ENCODE results near the gene RNF38.
A peak's percentile ranks its signal among the peaks of the same experiment; 100 is the strongest.

Gene RNF38

DNA sequence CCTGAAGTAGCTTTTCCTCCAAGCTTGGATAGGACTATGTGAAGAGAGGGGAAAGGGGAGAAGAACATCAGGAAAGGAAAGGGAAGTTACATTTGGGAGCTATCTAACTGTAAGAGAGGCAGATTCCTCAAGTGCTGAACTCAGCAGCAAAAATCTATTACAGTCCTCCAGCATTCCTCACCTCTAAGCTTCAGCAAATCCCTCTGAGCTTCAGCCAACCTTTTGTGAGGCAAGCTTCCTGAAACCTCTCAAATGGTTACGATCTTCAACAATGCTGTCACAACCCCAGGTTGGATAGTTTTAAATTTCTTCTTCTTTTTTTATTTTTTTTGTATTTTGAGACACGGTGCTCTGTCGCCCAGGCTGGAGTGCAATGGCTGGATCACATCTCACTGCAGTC lies 2.5 kb upstream of the RNF38 start:
- no peak for DNase-seq

GRCh38 chr9:36401897-36402480 lies 1.9 kb upstream of the RNF38 start:
- DNase-seq = no peak

DNA sequence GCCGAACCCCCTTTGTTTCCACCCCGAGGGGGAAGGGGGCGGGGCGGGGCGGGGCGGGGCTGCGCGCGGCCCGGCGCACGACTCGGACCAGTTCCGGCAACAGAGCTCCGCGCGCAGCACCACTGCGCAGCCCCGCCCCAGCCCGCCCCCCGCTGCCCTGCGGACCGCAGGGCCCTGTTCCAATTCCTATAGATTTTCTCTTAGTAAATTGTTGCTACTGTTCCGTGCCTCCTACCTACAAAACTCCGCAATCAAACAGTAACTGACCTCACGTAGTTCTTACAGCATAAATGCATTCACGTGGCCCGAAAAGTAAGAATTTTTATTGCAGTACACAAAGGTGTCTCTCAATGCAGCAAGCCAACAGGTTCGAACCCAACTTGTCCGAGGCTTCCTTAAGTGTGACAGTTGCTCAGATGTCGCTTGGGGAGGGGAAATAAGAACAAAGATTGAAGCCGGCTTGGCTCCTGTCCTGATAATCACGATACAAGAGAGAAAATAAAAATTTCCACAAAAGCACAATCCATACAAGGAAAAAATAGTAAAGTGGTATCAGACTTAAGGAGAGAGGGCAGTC lies 1.2 kb upstream of the RNF38 start:
- peak; percentile 79 for DNase-seq

- peak; percentile 79 for DNase-seq
These were observed 479 bp upstream of the RNF38 start for GRCh38 chr9:36400332-36401163.

- no peak for DNase-seq
These were observed 1.3 kb downstream of the RNF38 start for GRCh38 chr9:36398745-36399144.

DNA sequence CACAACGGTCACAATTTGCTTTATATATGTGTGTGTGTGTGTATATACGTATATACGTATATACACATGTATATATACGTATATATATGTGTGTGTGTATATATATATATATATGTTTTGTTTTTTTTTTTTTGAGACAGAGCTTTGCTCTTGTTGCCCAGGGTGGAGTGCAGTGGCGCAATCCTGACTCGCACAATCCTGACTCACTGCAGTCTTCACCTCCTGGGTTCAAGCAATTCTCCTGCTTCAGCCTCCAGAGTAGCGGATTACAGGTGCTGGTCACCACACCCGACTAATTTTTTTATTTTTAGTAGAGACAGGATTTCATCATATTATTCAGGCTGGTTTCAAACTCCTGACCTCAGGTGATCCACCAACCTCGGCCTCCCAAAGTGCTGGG lies 3.1 kb downstream of the RNF38 start:
- DNase-seq = peak; percentile 45

- no peak for DNase-seq
These were observed 7.6 kb downstream of the RNF38 start for GRCh38 chr9:36392489-36392888.

GRCh38 chr9:36389590-36389989 lies 10.5 kb downstream of the RNF38 start:
- DNase-seq = peak; percentile 41

DNA sequence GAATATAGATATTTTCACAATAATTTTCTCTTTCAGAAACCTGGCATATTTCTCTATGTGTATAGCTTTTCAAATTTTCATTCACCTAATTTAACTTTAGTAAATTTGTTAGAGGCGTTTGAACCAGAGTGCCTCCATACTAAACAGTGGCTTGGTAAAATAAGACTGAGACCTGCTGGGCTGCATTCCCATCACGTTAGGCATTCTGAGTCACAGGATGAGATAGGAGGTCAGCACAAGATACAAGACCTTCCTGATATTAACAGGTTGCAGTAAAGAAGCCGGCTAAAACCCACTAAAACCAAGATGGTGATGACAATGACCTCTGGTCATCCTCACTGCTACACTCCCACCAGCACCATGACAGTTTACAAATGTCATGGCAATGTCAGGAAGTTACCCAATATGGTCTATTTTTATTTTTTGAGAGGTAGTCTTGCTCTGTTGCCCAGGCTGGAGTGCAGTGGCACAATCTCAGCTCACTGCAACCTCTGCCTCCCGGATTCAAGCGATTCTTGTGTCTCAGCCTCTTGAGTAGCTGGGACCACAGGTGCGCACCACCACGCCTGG lies 13.6 kb downstream of the RNF38 start:
- peak; percentile 37 for DNase-seq

DNA sequence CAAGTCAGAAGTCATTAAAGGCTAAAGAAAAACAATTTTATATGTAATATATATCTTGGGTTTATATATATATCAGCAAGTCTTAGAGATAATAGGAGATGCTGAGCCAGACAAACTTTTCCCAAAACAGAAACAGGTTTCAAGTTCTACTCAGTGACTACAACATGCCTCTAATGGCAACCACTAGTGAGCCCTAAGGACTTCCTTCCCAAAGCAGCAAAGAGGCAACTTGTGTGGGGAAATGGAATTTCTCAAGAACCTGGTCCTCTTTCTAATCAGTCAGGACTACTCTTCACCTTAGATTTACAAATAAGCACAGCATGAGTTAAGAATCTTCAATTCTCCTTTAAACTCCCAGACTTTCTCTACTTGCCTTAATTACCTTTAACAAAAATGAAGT lies 17.6 kb downstream of the RNF38 start:
- peak; percentile 5 for DNase-seq

- DNase-seq = no peak
These were observed 35.5 kb downstream of the RNF38 start for GRCh38 chr9:36364577-36364976.

DNA sequence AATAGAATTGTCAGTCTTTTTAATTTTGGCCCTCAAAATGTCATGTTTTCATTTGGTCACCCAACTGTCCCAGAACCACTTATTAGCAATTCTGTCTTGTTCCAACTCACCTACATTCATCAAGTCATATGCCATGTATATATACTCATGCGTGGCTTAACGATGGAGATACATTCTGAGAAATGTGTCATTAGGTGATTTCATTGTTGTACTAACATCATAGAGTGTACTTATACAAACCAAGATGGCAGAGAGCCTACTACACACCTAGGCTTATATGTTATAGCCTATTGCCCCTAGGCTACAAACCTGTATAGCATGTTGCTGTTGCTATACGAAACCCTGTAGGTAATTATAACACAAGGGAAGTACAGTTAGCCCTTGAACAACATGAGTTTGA lies 36.6 kb downstream of the RNF38 start:
- DNase-seq = no peak

DNA sequence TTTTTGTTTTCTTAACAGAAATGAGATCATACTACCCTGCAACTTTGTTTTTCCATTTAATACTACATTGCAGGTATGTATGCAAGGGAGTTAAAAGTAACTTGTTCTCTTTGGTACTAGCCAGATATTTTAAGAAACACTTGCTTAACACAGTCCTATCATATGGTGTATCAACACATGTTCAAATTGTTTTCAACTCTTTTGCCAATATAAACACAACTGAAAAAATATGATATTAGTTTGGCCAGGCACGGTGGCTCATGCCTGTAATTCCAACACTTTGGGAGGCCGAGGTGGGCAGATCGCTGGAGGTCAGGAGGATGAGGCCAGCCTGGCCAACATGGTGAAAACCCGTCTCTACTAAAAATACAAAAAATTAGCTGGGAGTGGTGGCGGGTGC lies 41.6 kb downstream of the RNF38 start:
- no peak for DNase-seq

DNA sequence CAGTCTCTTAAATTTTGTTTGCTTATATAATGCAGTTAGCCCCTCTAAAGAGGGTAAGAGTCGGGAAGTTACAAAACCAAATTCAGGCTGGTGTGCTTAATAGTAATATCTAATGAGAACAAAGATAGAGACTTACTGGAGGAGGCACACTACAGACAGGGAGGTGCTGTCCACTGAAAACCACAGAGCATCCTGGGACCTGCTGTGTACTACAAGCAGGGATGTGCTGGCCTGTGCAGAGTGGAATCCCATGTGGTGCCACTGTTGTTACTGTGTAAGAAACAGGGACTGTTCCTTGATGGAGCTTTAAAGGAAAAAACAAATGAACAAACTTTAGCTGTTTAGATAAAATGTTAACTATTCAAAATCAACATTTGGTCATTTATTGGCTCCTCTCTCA lies 42.4 kb downstream of the RNF38 start:
- no peak for DNase-seq

DNA sequence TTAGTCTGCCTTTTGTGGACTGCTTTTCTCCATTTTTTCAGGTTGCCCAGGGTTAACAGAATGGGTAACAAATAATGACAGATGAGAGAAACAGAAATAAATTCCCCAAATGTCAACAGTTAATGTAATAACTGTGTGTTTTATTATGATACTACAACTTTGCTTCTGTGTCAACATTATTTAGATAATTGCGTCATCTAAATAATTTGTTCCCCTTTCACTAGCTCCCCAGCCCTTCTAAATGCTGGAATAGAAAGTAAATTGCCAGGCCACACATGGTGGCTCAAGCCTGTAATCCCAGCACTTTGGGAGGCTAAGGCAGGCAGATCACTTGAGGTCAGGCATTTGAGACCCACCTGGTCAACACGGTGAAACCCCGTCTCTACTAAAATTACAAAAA lies 53.5 kb downstream of the RNF38 start:
- DNase-seq = peak; percentile 74

DNA sequence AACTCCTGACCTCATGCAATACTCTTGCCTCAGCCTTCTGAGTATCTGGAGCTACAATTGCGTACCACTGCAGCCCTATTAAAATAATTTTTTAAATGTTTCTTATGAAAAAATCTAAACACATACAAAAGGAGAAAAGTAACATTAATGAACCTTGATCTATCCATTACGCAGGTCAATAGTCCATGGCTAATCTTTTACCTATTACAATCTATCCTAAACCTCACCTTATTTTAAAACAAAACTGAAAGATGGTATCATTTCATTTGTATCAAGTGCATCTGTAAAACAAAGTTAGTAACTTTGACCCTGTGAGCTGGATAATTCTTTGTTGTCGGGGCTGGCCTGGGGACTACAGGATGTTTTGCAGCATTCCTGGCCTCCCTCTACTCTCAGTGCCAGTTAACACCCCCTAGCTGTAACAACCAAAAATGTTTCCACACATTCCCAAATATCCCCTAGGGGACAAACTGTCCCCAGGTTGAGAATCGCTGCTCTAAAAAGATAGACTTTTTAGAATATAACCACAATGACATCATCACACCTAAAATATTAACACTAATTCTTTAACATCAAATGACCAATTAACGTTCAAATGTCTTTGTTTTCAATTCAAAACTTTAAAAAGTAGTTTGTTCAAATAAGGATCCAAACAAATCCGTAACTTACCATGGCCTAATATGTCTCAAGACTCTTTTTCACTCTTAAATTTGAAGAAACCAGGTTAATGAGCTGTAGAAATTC lies 54.8 kb downstream of the RNF38 start:
- DNase-seq = no peak

DNA sequence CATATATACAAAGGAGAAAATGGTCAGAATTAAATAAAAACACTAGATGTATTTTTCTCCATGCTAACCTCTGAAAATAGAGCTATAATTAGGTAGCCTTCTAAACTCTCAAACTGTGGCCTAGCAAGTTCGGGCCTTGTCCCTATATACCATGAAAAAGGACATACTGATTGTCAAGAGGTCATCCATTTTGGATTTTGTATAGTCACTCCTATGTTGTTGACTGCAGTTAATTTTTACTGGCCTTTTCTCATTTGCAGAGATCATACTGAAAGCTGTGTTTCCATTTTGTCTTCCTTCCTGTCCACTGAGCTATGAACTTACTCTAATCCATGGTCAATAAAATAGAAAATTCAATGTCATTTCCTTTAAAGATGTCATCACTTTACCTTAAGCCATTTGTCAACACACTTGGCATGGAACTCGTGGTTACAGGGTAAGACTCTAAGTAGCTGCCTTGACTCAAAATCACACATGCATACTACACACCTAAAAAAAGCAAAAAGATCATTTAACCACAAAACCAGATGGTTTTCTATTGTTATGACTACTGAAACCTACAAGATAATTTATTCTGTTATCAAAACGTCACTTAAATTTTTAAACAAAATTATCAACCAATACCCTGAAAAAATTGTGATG lies 58.0 kb downstream of the RNF38 start:
- no peak for DNase-seq

- DNase-seq = no peak
These were observed 62.2 kb downstream of the RNF38 start for GRCh38 chr9:36337865-36338264.

GRCh38 chr9:36337002-36337401 lies 63.1 kb downstream of the RNF38 start:
- DNase-seq = no peak

GRCh38 chr9:36336131-36336907 lies 63.8 kb downstream of the RNF38 start:
- no peak for DNase-seq

- no peak for DNase-seq
These were observed 68.1 kb downstream of the RNF38 start for GRCh38 chr9:36332006-36332405.
